H1 (cell line): ENCODE measurements around the gene GTF2B. TPM values are rescaled to one million over a fixed set of nuclear protein-coding genes. Genes with fewer than 3 reads are reported as not detected.

ENCODE experiments used
- CTCF ChIA-PET: fragments of 300-600 bp; sonication (Branson Sonifier 250); formaldehyde crosslinking; loops from one replicate; lab custom pipeline; 2021; ENCODE audit not compliant: partially characterized antibody; lab: Charles Lee
- POLR2A ChIA-PET: fragments of 300-600 bp; sonication (Branson Sonifier 250); formaldehyde crosslinking; loops from one replicate; lab custom pipeline; 2021; ENCODE audit warnings: inconsistent platforms; ENCODE audit not compliant: partially characterized antibody; lab: Charles Lee
- DNase-seq, 2 experiments: peaks; one replicate each; pipeline versions ENCODE4 v3.0.0 to v3.0.0-alpha.2; 2010 to 2022; ENCODE audit warnings: low spot score in 2 of 2, low read depth in 1 of 2, mixed read lengths in 1 of 2
- FAIRE-seq: peaks from 2 replicates; lab custom pipeline; 2011; peaks lifted over from hg19 to GRCh38; lab: Jason Lieb, UNC
- H2AFZ ChIP-seq: 2 replicates; pipeline ENCODE4 v1.8.1; 2012; ENCODE audit warnings: low read length, inconsistent platforms
- H2AK5ac ChIP-seq: 2 replicates; pipeline ENCODE4 v1.6.1; 2013; ENCODE audit warnings: low read depth, low read length
- H2BK120ac ChIP-seq: replicated peaks from 2 replicates; pipeline ENCODE3; 2013; ENCODE audit warnings: low read depth, low read length, inconsistent platforms
- H2BK12ac ChIP-seq: 2 replicates; pipeline ENCODE4 v1.6.1; 2013; ENCODE audit warnings: low read depth, low read length
- H2BK15ac ChIP-seq: 2 replicates; pipeline ENCODE4 v1.6.1; 2013; ENCODE audit warnings: low read length
- H2BK20ac ChIP-seq: 2 replicates; pipeline ENCODE4 v1.6.1; 2013; ENCODE audit warnings: low read length
- H2BK5ac ChIP-seq: 2 replicates; pipeline ENCODE4 v1.6.1; 2013; ENCODE audit warnings: low read depth, low read length
- H3K14ac ChIP-seq: 2 replicates; pipeline ENCODE4 v1.6.1; 2013; ENCODE audit warnings: inconsistent platforms; ENCODE audit not compliant: insufficient read length
- H3K18ac ChIP-seq: 2 replicates; pipeline ENCODE4 v1.6.1; 2013; ENCODE audit warnings: low read length; ENCODE audit errors: extremely low read depth
- H3K23ac ChIP-seq: 2 replicates; pipeline ENCODE4 v1.6.1; 2013; ENCODE audit warnings: inconsistent platforms; ENCODE audit not compliant: insufficient read length
- H3K23me2 ChIP-seq: 2 replicates; pipeline ENCODE4 v1.6.1; 2013; ENCODE audit warnings: low read depth, low read length
- H3K27ac ChIP-seq: 2 replicates; pipeline ENCODE4 v1.6.1; 2011; ENCODE audit warnings: low read depth, low read length, inconsistent platforms
- H3K27me3 ChIP-seq, 4 experiments: replicated peaks in 1 of 4; 1 replicate in 1 of 4; 2 replicates in 3 of 4; pipeline versions ENCODE4 v1.6.1 to v1.8.1; 2011 to 2013; ENCODE audit warnings: low read length in 3 of 4, mild to moderate bottlenecking in 3 of 4, inconsistent platforms in 2 of 4, mixed read lengths in 2 of 4, moderate library complexity in 1 of 4; ENCODE audit not compliant: control insufficient read depth in 3 of 4, insufficient read depth in 3 of 4; ENCODE audit errors: extremely low read depth in 1 of 4
- H3K36me3 ChIP-seq, 4 experiments: 2 replicates each; pipeline versions ENCODE4 v1.6.1 to v1.8.1; 2011 to 2013; ENCODE audit warnings: mild to moderate bottlenecking in 4 of 4, low read length in 3 of 4, moderate library complexity in 2 of 4, control low read depth in 1 of 4, inconsistent platforms in 1 of 4; ENCODE audit not compliant: insufficient read depth in 4 of 4, control insufficient read depth in 2 of 4
- H3K4ac ChIP-seq: replicated peaks from 2 replicates; pipeline ENCODE3; 2013; ENCODE audit warnings: low read length, low read depth, mixed read lengths, inconsistent platforms; ENCODE audit not compliant: insufficient read length
- H3K4me1 ChIP-seq, 4 experiments: replicated peaks in 1 of 4; 1 replicate in 1 of 4; 2 replicates in 3 of 4; pipeline versions ENCODE4 v1.6.1 to v1.8.1; 2011 to 2013; ENCODE audit warnings: low read length in 3 of 4, inconsistent platforms in 2 of 4, mixed read lengths in 1 of 4; ENCODE audit not compliant: insufficient read depth in 4 of 4, control insufficient read depth in 3 of 4
- H3K4me2 ChIP-seq, 2 experiments: 2 replicates each; pipeline versions ENCODE4 v1.6.1 to v1.8.1; 2011 to 2013; ENCODE audit warnings: low read depth in 2 of 2, low read length in 2 of 2, control low read depth in 1 of 2, inconsistent platforms in 1 of 2, mild to moderate bottlenecking in 1 of 2; ENCODE audit not compliant: insufficient read depth in 1 of 2
- H3K4me3 ChIP-seq, 4 experiments: fragments of 200-600, 300-600 bp in 1 of 4; sonication (generic), shearing (Covaris generic), sonication (Bioruptor Twin) in 1 of 4; 2 replicates each; pipeline versions ENCODE4 v1.5.1 to v1.8.1; 2011 to 2016; ENCODE audit warnings: low read length in 4 of 4, low read depth in 3 of 4, control low read depth in 2 of 4, inconsistent platforms in 2 of 4, mild to moderate bottlenecking in 2 of 4, mixed read lengths in 1 of 4, moderate library complexity in 1 of 4; ENCODE audit not compliant: insufficient read depth in 2 of 4; ENCODE audit errors: extremely low read depth in 1 of 4
- H3K56ac ChIP-seq: replicated peaks from 2 replicates; pipeline ENCODE3; 2013; ENCODE audit warnings: low read depth, mild to moderate bottlenecking, mixed read lengths, low read length, inconsistent platforms; ENCODE audit not compliant: insufficient read length
- H3K79me1 ChIP-seq: 2 replicates; pipeline ENCODE4 v1.6.1; 2013; ENCODE audit warnings: low read depth, low read length, control low read depth
- H3K79me2 ChIP-seq, 2 experiments: 2 replicates each; pipeline versions ENCODE4 v1.6.1 to v1.8.1; 2012 to 2013; ENCODE audit warnings: low read length in 2 of 2, mild to moderate bottlenecking in 2 of 2, inconsistent platforms in 1 of 2; ENCODE audit not compliant: insufficient read depth in 2 of 2, control insufficient read depth in 1 of 2
- H3K9ac ChIP-seq, 4 experiments: replicated peaks in 1 of 4; 1 replicate in 1 of 4; 2 replicates in 3 of 4; pipeline versions ENCODE4 v1.6.1 to v1.8.1; 2011 to 2013; ENCODE audit warnings: low read depth in 3 of 4, low read length in 3 of 4, control low read depth in 2 of 4, mild to moderate bottlenecking in 2 of 4, moderate library complexity in 2 of 4, inconsistent platforms in 1 of 4; ENCODE audit errors: extremely low read depth in 1 of 4
- H3K9me3 ChIP-seq, 2 experiments: 2 replicates each; pipeline versions ENCODE4 v1.6.1 to v1.8.1; 2012 to 2013; ENCODE audit warnings: mild to moderate bottlenecking in 2 of 2, moderate library complexity in 2 of 2, control low read depth in 1 of 2, inconsistent platforms in 1 of 2, low read depth in 1 of 2, low read length in 1 of 2, mixed read lengths in 1 of 2; ENCODE audit not compliant: insufficient read depth in 2 of 2
- H4K20me1 ChIP-seq, 2 experiments: replicated peaks in 1 of 2; 2 replicates each; pipeline versions ENCODE3 to v1.8.1; 2011 to 2013; ENCODE audit warnings: inconsistent platforms in 2 of 2, low read length in 2 of 2, mild to moderate bottlenecking in 1 of 2; ENCODE audit not compliant: insufficient read depth in 2 of 2, control insufficient read depth in 1 of 2
- H4K5ac ChIP-seq: 2 replicates; pipeline ENCODE4 v1.6.1; 2013; ENCODE audit warnings: low read length, low read depth, mixed read lengths, inconsistent platforms; ENCODE audit not compliant: insufficient read length
- H4K8ac ChIP-seq: 2 replicates; pipeline ENCODE4 v1.8.0; 2013; ENCODE audit warnings: mild to moderate bottlenecking, moderate library complexity, low read length, inconsistent platforms; ENCODE audit not compliant: insufficient read depth; ENCODE audit errors: extremely low read depth
- H4K91ac ChIP-seq: replicated peaks from 2 replicates; pipeline ENCODE3; 2013; ENCODE audit warnings: low read length, mixed read lengths, inconsistent platforms; ENCODE audit not compliant: insufficient read length
- BACH1 ChIP-seq: IDR thresholded peaks from 2 replicates; pipeline ENCODE4 v1.6.1; 2012; ENCODE audit warnings: low read length, improper control_type of control experiment
- CEBPB ChIP-seq: IDR thresholded peaks from 2 replicates; pipeline ENCODE4 v1.6.1; 2012; ENCODE audit warnings: low read depth, low read length
- GABPA ChIP-seq: IDR thresholded peaks from 2 replicates; pipeline ENCODE4 v1.6.1; 2011; ENCODE audit warnings: mild to moderate bottlenecking, low read length, moderate library complexity, borderline replicate concordance; ENCODE audit not compliant: insufficient read depth
- HDAC6 ChIP-seq: IDR thresholded peaks from one replicate; pipeline ENCODE4 v1.7.1; 2012; ENCODE audit warnings: low read depth, mild to moderate bottlenecking, inconsistent platforms, low read length, moderate library complexity
- JUND ChIP-seq: IDR thresholded peaks from 2 replicates; pipeline ENCODE4 v1.6.1; 2011; ENCODE audit warnings: mild to moderate bottlenecking, improper control_type of control experiment, low read length
- MAFK ChIP-seq: IDR thresholded peaks from 2 replicates; pipeline ENCODE4 v1.6.1; 2012; ENCODE audit warnings: low read depth, mild to moderate bottlenecking, improper control_type of control experiment, low read length
- POLR2AphosphoS5 ChIP-seq: IDR thresholded peaks from 2 replicates; pipeline ENCODE4 v1.6.1; 2011; ENCODE audit warnings: low read depth, low read length
- POU5F1 ChIP-seq: IDR thresholded peaks from 2 replicates; pipeline ENCODE4 v1.6.1; 2011; ENCODE audit warnings: low read depth, mild to moderate bottlenecking, low read length, moderate library complexity
- RFX5 ChIP-seq: IDR thresholded peaks from 2 replicates; pipeline ENCODE4 v1.6.1; 2011; ENCODE audit warnings: low read depth, low read length, improper control_type of control experiment, borderline replicate concordance
- RNF2 ChIP-seq: fragments of 200-900, 300-1000 bp; sonication (generic); IDR thresholded peaks from 2 replicates; pipeline ENCODE4 v1.7.1; 2016; ENCODE audit warnings: borderline replicate concordance, low read depth, mild to moderate bottlenecking, antibody characterized with exemption, low read length; ENCODE audit not compliant: poor library complexity, severe bottlenecking; ENCODE audit errors: missing control alignments
- SIRT6 ChIP-seq: IDR thresholded peaks from one replicate; pipeline ENCODE4 v1.7.1; 2012; ENCODE audit warnings: low read length, inconsistent platforms
- TBP ChIP-seq: IDR thresholded peaks from 2 replicates; pipeline ENCODE4 v1.6.1; 2011; ENCODE audit warnings: low read depth, low read length, improper control_type of control experiment
- YY1 ChIP-seq: IDR thresholded peaks from 2 replicates; pipeline ENCODE4 v1.6.1; 2011; ENCODE audit warnings: low read depth, mild to moderate bottlenecking, low read length
- WGBS, 2 experiments: shearing (Covaris generic) in 1 of 2; methylation state at CpG; one replicate each; pipeline versions ENCODE4 v1.1.6 to v1.1.7; 2013 to 2015; ENCODE audit warnings: low lambda C conversion rate in 2 of 2, mixed read lengths in 2 of 2, inconsistent platforms in 1 of 2, low coverage in 1 of 2, missing lambda C conversion rate in 1 of 2; ENCODE audit not compliant: insufficient replicate concordance in 2 of 2, insufficient coverage in 1 of 2, insufficient read length in 1 of 2; ENCODE audit errors: extremely low coverage in 1 of 2, missing lambda C conversion rate in 1 of 2; 5-methylcytosine and 5-hydroxymethylcytosine counted together
- polyA plus RNA-seq, 7 experiments: library from polyadenylated mRNA; depleted of rRNA in 3 of 7; stranded (reverse) in 5 of 7; unstranded in 2 of 7; fragments of >200 nt in 5 of 7; fragments of 200-250 nt in 2 of 7; gene quantifications; 1 replicate in 5 of 7; 2 replicates in 1 of 7; 4 replicates in 1 of 7; pipeline versions ENCODE4 v1.2.1 to v1.2.3, GENCODE V29; 2011 to 2013; ENCODE audit warnings: missing spikeins in 2 of 7, mixed read lengths in 2 of 7
- total RNA-seq: library from RNA; stranded (reverse); fragmentation: NEBNext Ultra II Directional; extraction: Animal tissue kit (Norgen Biotek cat#: 25700); gene quantifications from 2 replicates; pipeline ENCODE4 v1.2.1, GENCODE V29; 2021
- TF ChIP-seq, protein P1 (sequence below): IDR thresholded peaks from 2 replicates; pipeline ENCODE4 v1.6.1; 2012; ENCODE audit warnings: inconsistent platforms

GTF2B gene
- total and polyA plus RNA-seq, 2 of the 8 experiments (the other 6 are each of a cell fraction or from before 2014, with no cell fraction given): 14.9 to 15.6 TPM

DNA sequence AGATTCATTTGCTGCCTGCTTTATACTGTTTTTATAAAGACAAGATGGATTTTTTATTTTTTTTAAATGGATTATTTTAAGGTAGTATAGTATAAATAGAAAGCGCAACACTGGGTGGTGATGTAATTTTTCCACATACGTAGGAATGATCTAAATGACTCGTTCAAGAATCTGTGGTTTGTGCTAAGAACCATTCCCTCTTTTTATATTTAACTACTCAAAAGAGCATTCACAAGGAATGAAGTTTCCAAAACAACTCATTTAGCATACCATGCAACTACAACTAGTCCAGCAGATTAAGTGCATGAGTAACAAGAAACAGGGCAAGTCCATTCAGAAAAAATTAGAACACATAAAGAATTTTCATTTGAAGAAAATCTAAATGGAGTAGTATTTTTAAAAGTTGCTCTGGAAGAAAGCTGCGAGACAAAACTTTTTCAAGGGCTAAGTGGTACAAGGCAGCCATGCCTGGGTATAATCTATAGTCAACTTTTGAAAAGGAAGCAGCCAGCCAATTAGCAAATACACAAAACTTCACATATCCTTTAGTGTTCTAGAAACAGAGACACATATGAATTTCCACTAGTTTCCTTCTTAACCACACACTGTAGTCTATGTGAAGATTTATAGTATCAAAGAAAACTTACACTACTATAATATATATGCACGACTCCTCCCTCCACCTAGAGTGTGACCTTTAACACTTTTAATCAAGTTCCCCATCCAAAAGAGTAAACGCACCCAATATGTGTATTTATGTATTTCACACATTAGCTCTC lies 23.4 kb downstream of the GTF2B start:
- H2BK5ac ChIP-seq: no peak overlapping the region
- no peak overlapping the region for H2BK12ac ChIP-seq
- H2BK20ac ChIP-seq: no peak overlapping the region
- H4K91ac ChIP-seq: no peak overlapping the region
- no peak overlapping the region for H4K8ac ChIP-seq
- H3K9ac ChIP-seq: no peak overlapping the region
- H3K23me2 ChIP-seq: no peaks in the 10 kb centered on the region
- no peaks in the 10 kb centered on the region for H3K27me3 ChIP-seq
- FAIRE-seq (no peak), DNase-seq (no peak)
- WGBS, 2 experiments: 86 to 88% methylated on average over 1 to 6 of the region's 6 CpGs
- no peak overlapping the region for H3K27ac ChIP-seq
- H3K4me2 ChIP-seq: no peak overlapping the region
- H3K79me1 ChIP-seq: peaks cover 4% of the 10 kb centered on the region; the same call in 1 of the 2 replicates
- no peaks in the 10 kb centered on the region for H3K9me3 ChIP-seq
- H2BK15ac ChIP-seq: no peak overlapping the region
- no peak overlapping the region for H3K23ac ChIP-seq
- ChIA-PET POLR2A (interaction anchor here (0.8 kb wide), 1 partner anchor 14 kb away, joined by 3 read pairs; no protein-coding TSS in a partner anchor), CTCF (interaction anchor here (0.6 to 5.6 kb wide), 3 partner anchors 9 to 220 kb away, joined by 3 to 32 read pairs (median 4); no protein-coding TSS in a partner anchor)
- H3K79me2 ChIP-seq: no peaks in the 10 kb centered on the region; a peak in 1 of 4 replicates
- no peak overlapping the region for H3K4ac ChIP-seq
- H3K4me1 ChIP-seq: no peaks in the 10 kb centered on the region
- H4K20me1 ChIP-seq: no peaks in the 10 kb centered on the region
- no peaks in the 10 kb centered on the region for H3K36me3 ChIP-seq
- no peak overlapping the region for H2BK120ac ChIP-seq
- no peak overlapping the region for H3K56ac ChIP-seq
- no peak overlapping the region for H3K4me3 ChIP-seq
- no peak overlapping the region for H3K14ac ChIP-seq
- H4K5ac ChIP-seq: no peak overlapping the region
- H3K18ac ChIP-seq: no peak overlapping the region
- no peak overlapping the region for H2AFZ ChIP-seq
- no peak overlapping the region for H2AK5ac ChIP-seq
- TF ChIP-seq GABPA (no peak), CEBPB (no peak), MAFK (no peak), JUND (no peak), HDAC6 (no peak), BACH1 (no peak), RNF2 (no peak), YY1 (no peak), RFX5 (no peak), POU5F1 (no peak), TBP (no peak), SIRT6 (no peak), POLR2AphosphoS5 (no peak)
- TF ChIP-seq, protein P1, sequence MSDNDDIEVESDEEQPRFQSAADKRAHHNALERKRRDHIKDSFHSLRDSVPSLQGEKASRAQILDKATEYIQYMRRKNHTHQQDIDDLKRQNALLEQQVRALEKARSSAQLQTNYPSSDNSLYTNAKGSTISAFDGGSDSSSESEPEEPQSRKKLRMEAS: no peak
